Colonic mucosa (tissue), 4 donors: Measurements from ENCODE around the gene PPARA. TPM values are rescaled to one million over a fixed set of nuclear protein-coding genes. Genes with fewer than 3 reads are reported as not detected.
A peak's percentile ranks its signal among the peaks of the same experiment; 100 is the strongest.

Source experiments
- DNase-seq: peaks from one replicate; pipeline ENCODE4 v3.0.0-alpha.2; 2020
- H3K27ac ChIP-seq: fragments of 200-600 bp; one replicate; pipeline ENCODE4 v1.8.0; 2021
- H3K27me3 ChIP-seq: fragments of 200-600 bp; one replicate; pipeline ENCODE4 v1.8.0; 2021
- H3K36me3 ChIP-seq: fragments of 200-600 bp; one replicate; pipeline ENCODE4 v1.8.0; 2021
- H3K4me1 ChIP-seq: fragments of 200-600 bp; one replicate; pipeline ENCODE4 v1.8.0; 2021; ENCODE audit warnings: mild to moderate bottlenecking
- H3K4me3 ChIP-seq: fragments of 200-600 bp; one replicate; pipeline ENCODE4 v1.8.0; 2021
- H3K9ac ChIP-seq, 2 donors: one replicate each; pipeline ENCODE4 v1.7.0; 2013; ENCODE audit warnings: control low read depth in 2 of 2, low read depth in 2 of 2, low read length in 2 of 2
- H3K9me3 ChIP-seq: fragments of 200-600 bp; one replicate; pipeline ENCODE4 v1.8.0; 2021
- intact Hi-C: fragments of 100-400 bp; cut with DNase I; formaldehyde crosslinking; loops from one replicate; pipeline ENCODE4 v1.14.1; 2022
- total RNA-seq, 2 donors: library from RNA; stranded (reverse); fragmentation: NEBNext Ultra II Directional in 1 of 2; extraction: Animal tissue kit (Norgen Biotek cat#: 25700) in 1 of 2; gene quantifications; one replicate each; pipeline ENCODE4 v1.2.1, GENCODE V29; 2021
- TF ChIP-seq, protein P1 (sequence below): fragments of 200-600 bp; IDR thresholded peaks from one replicate; pipeline ENCODE4 v1.8.0; 2022; ENCODE audit warnings: antibody characterized with exemption, mild to moderate bottlenecking
- donor health status: healthy.
- donor health status: DM: no; HTN: no; CAD: no.
- donor health status: DM: no; HTN: no; CAD: no.

Gene PPARA
- total RNA-seq, 2 donors from 2014 or later = 59.8 to 74.8 TPM

- no peak for DNase-seq
- Histone ChIP-seq H3K9me3 (no peaks in the 10 kb centered on the region), H3K4me1 (no peaks in the 10 kb centered on the region), H3K9ac (no peak overlapping the region), H3K4me3 (no peak overlapping the region), H3K27me3 (no peaks in the 10 kb centered on the region), H3K27ac (no peak overlapping the region), H3K36me3 (no peaks in the 10 kb centered on the region)
- intact Hi-C loops = loop anchor here (10.0 kb wide), 1 partner anchor 125 kb away; no protein-coding TSS in a partner anchor
- TF ChIP-seq, protein P1, sequence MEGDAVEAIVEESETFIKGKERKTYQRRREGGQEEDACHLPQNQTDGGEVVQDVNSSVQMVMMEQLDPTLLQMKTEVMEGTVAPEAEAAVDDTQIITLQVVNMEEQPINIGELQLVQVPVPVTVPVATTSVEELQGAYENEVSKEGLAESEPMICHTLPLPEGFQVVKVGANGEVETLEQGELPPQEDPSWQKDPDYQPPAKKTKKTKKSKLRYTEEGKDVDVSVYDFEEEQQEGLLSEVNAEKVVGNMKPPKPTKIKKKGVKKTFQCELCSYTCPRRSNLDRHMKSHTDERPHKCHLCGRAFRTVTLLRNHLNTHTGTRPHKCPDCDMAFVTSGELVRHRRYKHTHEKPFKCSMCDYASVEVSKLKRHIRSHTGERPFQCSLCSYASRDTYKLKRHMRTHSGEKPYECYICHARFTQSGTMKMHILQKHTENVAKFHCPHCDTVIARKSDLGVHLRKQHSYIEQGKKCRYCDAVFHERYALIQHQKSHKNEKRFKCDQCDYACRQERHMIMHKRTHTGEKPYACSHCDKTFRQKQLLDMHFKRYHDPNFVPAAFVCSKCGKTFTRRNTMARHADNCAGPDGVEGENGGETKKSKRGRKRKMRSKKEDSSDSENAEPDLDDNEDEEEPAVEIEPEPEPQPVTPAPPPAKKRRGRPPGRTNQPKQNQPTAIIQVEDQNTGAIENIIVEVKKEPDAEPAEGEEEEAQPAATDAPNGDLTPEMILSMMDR = no peak
Observed at GRCh38 chr22:46119729-46120419, 30.5 kb upstream of the PPARA start.

DNA sequence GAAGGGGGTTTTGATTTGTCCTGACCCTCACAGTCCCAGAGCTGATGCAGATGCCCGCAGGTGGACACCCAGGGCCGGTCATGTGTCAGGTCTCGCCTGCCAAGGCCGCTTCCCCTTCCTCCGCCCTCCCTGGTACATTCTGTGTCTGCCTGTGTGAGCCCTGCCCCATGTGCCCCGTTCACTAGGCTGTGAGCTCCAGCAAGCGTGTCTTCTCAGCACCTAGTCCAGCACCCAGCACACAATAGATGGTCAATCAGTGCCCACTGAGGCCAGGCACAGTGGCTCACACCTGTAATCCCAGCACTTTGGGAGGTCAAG is 29.9 kb upstream of the PPARA start:
- Histone ChIP-seq H3K27ac (no peak overlapping the region), H3K36me3 (no peaks in the 10 kb centered on the region), H3K27me3 (no peaks in the 10 kb centered on the region), H3K4me1 (no peaks in the 10 kb centered on the region), H3K9ac (no peak overlapping the region), H3K4me3 (no peak overlapping the region), H3K9me3 (no peaks in the 10 kb centered on the region)
- intact Hi-C loops = loop anchor here (10.0 kb wide), 1 partner anchor 124 kb away; no protein-coding TSS in a partner anchor
- DNase-seq = no peak
- TF ChIP-seq, protein P1 = no peak

DNA sequence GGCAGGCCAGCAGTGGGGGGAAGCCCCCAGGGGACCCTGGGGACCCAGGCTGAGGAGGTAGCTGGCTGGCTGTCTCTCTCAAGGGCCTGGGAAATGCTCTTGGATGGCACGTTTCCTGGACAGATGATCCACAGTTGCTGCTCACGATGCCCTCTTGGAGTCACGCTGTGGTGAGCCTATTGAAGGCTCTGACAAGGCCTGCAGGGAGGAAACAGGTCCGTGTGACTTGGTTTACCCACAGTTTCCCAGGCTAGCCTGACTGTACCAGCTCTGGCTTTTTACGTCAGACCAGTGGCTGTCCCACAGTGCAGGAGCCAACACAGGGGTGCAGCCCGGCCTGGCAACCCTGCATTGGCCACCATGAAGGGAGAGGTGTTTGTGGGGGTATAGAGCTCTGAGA is 29.2 kb upstream of the PPARA start:
- Histone ChIP-seq H3K27ac (no peak overlapping the region), H3K9me3 (no peaks in the 10 kb centered on the region), H3K27me3 (no peaks in the 10 kb centered on the region), H3K4me1 (no peaks in the 10 kb centered on the region), H3K36me3 (no peaks in the 10 kb centered on the region), H3K4me3 (no peak overlapping the region), H3K9ac (no peak overlapping the region)
- intact Hi-C loops = loop anchor here (10.0 kb wide), 1 partner anchor 124 kb away; no protein-coding TSS in a partner anchor
- no peak for DNase-seq
- TF ChIP-seq, protein P1 = no peak

DNA sequence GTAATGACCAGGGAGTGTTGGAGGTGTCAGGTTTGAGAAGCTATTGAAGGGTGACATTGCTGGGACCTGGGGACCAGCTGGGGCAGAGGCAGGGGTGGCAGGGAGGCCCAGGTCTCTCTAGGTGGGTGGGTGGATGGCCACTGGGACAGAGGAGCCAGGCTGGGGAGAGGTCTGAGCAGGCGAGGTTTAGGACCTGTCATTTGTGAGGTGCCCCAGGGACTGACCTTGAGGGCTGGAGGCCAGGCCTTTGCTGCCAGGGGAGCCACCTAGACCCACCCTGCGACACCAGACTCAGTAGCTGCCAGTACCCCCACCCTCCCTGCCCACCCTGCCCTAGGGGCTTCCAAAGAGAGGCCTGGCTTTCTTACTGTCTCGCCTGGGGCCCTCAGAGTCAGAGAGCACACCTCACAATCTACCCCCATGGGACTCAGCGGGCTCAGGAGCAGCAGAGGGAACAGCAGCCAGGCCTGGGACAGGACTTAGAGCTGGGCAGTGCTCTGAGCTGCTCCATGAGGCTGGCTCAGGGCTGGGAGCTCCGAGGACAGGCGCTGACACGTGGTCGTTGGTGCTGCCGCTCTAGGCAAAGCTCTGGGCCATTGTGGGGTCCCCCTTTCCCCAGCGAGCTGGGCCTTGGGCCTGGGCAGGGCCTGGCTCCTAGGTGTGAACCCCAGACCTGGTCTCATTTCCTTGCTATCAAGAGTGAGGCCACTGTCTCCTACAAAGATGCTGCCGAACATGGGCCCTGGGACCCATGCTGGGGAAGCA is 28.6 kb upstream of the PPARA start:
- peaks cover 4% of the 10 kb centered on the region for H3K4me1 ChIP-seq
- H3K27me3 ChIP-seq = no peaks in the 10 kb centered on the region
- no peak for DNase-seq
- no peaks in the 10 kb centered on the region for H3K9me3 ChIP-seq
- intact Hi-C loops = loop anchor here (2.0 to 10.0 kb wide), 2 partner anchors 123 to 193 kb away; no protein-coding TSS in a partner anchor
- no peak overlapping the region for H3K9ac ChIP-seq
- TF ChIP-seq, protein P1 = no peak
- H3K4me3 ChIP-seq = no peak overlapping the region
- no peak overlapping the region for H3K27ac ChIP-seq
- no peaks in the 10 kb centered on the region for H3K36me3 ChIP-seq

DNA sequence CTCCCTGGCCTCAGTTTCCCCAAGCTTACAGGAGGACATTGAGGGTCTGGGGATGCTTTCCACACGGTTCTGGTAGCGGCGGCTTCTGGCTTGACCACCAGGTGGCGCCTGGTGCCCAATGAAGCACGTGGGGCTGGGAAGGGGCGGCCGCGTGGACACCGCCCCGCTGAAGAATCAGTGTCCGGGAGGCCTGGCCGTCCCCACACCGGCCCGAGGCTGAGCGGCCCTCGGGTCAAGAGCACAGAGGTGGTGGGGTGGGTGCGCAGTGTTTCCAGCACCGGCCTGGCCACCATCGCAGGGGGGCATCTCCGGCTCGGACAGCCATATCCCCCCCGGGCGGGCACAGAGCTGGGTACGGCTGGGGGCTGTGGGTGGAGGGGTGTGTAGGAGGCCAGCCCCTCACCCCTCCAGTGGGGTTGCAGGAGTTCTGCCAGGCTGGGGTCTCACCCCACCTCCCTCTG is 27.8 kb upstream of the PPARA start:
- Histone ChIP-seq H3K4me3 (no peak overlapping the region), H3K9ac (no peak overlapping the region), H3K27ac (no peak overlapping the region)

More for the DNA sequence above, 27.8 kb upstream of the PPARA start:
- Histone ChIP-seq H3K27me3 (no peaks in the 10 kb centered on the region), H3K36me3 (no peaks in the 10 kb centered on the region), H3K9me3 (no peaks in the 10 kb centered on the region), H3K4me1 (peaks cover 4% of the 10 kb centered on the region)
- intact Hi-C loops = loop anchor here (2.0 to 10.0 kb wide), 2 partner anchors 122 to 192 kb away; no protein-coding TSS in a partner anchor
- peak; percentile 82 for DNase-seq
- TF ChIP-seq, protein P1 = peak; percentile 87
